ENCODE results near the gene JSRP1. TPM values are rescaled to one million over a fixed set of nuclear protein-coding genes. Genes with fewer than 3 reads are reported as not detected.

JSRP1 gene
- polyA plus RNA-seq, 2 of the 4 experiments (the other 2 are of a cell fraction), result 0.41 TPM; not detected in 1

Small RNA genes lying within 50 kb of the gene (small RNA-seq; reads per million reads assigned to genes)
- 0 reads per million in 6 experiments for gene MIR1227

Other genes with a start within 250 kb of the JSRP1 start
- 16.3 and 19.0 TPM in 2 replicates for gene BTBD2, start 240.7 kb downstream of the JSRP1 start, polyA plus RNA-seq (2011; rRNA removed)
- 26.7 to 32.7 TPM (median 29.6 TPM) in 3 replicates for gene BTBD2, start 240.7 kb downstream of the JSRP1 start, polyA plus RNA-seq (2017; fragmentation: RNase III; extraction: RNeasy Plus Mini Kit Qiagen cat#74134 plus additional on column Dnase treatment)
- gene MKNK2, start 205.2 kb downstream of the JSRP1 start, polyA plus RNA-seq (2011; rRNA removed), result 56.7 and 58.4 TPM in 2 replicates
- gene MKNK2, start 205.2 kb downstream of the JSRP1 start, polyA plus RNA-seq (2017; fragmentation: RNase III; extraction: RNeasy Plus Mini Kit Qiagen cat#74134 plus additional on column Dnase treatment), result 38.8 to 55.4 TPM (median 48.3 TPM) in 3 replicates
- gene MOB3A, start 160.1 kb downstream of the JSRP1 start, polyA plus RNA-seq (2011; rRNA removed), result 10.9 and 12.9 TPM in 2 replicates
- gene MOB3A, start 160.1 kb downstream of the JSRP1 start, polyA plus RNA-seq (2017; fragmentation: RNase III; extraction: RNeasy Plus Mini Kit Qiagen cat#74134 plus additional on column Dnase treatment), result 8.4 to 9.1 TPM (median 8.7 TPM) in 3 replicates
- 0.36 and 0.70 TPM in 2 replicates for gene IZUMO4, start 159.5 kb downstream of the JSRP1 start, polyA plus RNA-seq (2011; rRNA removed)
- gene IZUMO4, start 159.5 kb downstream of the JSRP1 start, polyA plus RNA-seq (2017; fragmentation: RNase III; extraction: RNeasy Plus Mini Kit Qiagen cat#74134 plus additional on column Dnase treatment), result 1.0 to 1.8 TPM (median 1.0 TPM) in 3 replicates
- 44.4 and 64.8 TPM in 2 replicates for gene AP3D1, start 104.9 kb downstream of the JSRP1 start, polyA plus RNA-seq (2011; rRNA removed)
- gene AP3D1, start 104.9 kb downstream of the JSRP1 start, polyA plus RNA-seq (2017; fragmentation: RNase III; extraction: RNeasy Plus Mini Kit Qiagen cat#74134 plus additional on column Dnase treatment), result 61.0 to 67.2 TPM (median 66.9 TPM) in 3 replicates
- gene DOT1L, start 92.5 kb downstream of the JSRP1 start, polyA plus RNA-seq (2011; rRNA removed), result 2.7 and 5.0 TPM in 2 replicates
- gene DOT1L, start 92.5 kb downstream of the JSRP1 start, polyA plus RNA-seq (2017; fragmentation: RNase III; extraction: RNeasy Plus Mini Kit Qiagen cat#74134 plus additional on column Dnase treatment), result 8.3 to 10.2 TPM (median 10.1 TPM) in 3 replicates
- 18.3 and 19.9 TPM in 2 replicates for gene PLEKHJ1, start 20.1 kb downstream of the JSRP1 start, polyA plus RNA-seq (2011; rRNA removed)
- 32.2 to 34.8 TPM (median 33.9 TPM) in 3 replicates for gene PLEKHJ1, start 20.1 kb downstream of the JSRP1 start, polyA plus RNA-seq (2017; fragmentation: RNase III; extraction: RNeasy Plus Mini Kit Qiagen cat#74134 plus additional on column Dnase treatment)
- gene SF3A2, start 19.6 kb downstream of the JSRP1 start, polyA plus RNA-seq (2011; rRNA removed), result 11.9 and 13.5 TPM in 2 replicates
- gene SF3A2, start 19.6 kb downstream of the JSRP1 start, polyA plus RNA-seq (2017; fragmentation: RNase III; extraction: RNeasy Plus Mini Kit Qiagen cat#74134 plus additional on column Dnase treatment), result 62.7 to 73.4 TPM (median 68.2 TPM) in 3 replicates
- 2.8 and 3.0 TPM in 2 replicates for gene AMH, start 7.1 kb downstream of the JSRP1 start, polyA plus RNA-seq (2011; rRNA removed)
- gene AMH, start 7.1 kb downstream of the JSRP1 start, polyA plus RNA-seq (2017; fragmentation: RNase III; extraction: RNeasy Plus Mini Kit Qiagen cat#74134 plus additional on column Dnase treatment), result 12.0 to 13.2 TPM (median 12.7 TPM) in 3 replicates
- not detected in 2 replicates for gene PEAK3, start 25.8 kb upstream of the JSRP1 start, polyA plus RNA-seq (2011; rRNA removed)
- not detected in 3 replicates for gene PEAK3, start 25.8 kb upstream of the JSRP1 start, polyA plus RNA-seq (2017; fragmentation: RNase III; extraction: RNeasy Plus Mini Kit Qiagen cat#74134 plus additional on column Dnase treatment)
- not detected in 2 replicates for gene LINGO3, start 51.7 kb upstream of the JSRP1 start, polyA plus RNA-seq (2011; rRNA removed)
- gene LINGO3, start 51.7 kb upstream of the JSRP1 start, polyA plus RNA-seq (2017; fragmentation: RNase III; extraction: RNeasy Plus Mini Kit Qiagen cat#74134 plus additional on column Dnase treatment), result not detected in 3 replicates
- gene LSM7, start 72.2 kb upstream of the JSRP1 start, polyA plus RNA-seq (2011; rRNA removed), result 112 and 140 TPM in 2 replicates
- 139 to 170 TPM (median 144 TPM) in 3 replicates for gene LSM7, start 72.2 kb upstream of the JSRP1 start, polyA plus RNA-seq (2017; fragmentation: RNase III; extraction: RNeasy Plus Mini Kit Qiagen cat#74134 plus additional on column Dnase treatment)
- 11.3 and 11.4 TPM in 2 replicates for gene SPPL2B, start 72.3 kb upstream of the JSRP1 start, polyA plus RNA-seq (2011; rRNA removed)
- gene SPPL2B, start 72.3 kb upstream of the JSRP1 start, polyA plus RNA-seq (2017; fragmentation: RNase III; extraction: RNeasy Plus Mini Kit Qiagen cat#74134 plus additional on column Dnase treatment), result 28.6 to 36.8 TPM (median 36.5 TPM) in 3 replicates
- 0.01 TPM in 1 of 2 replicates, not detected in the other for gene TMPRSS9, start 103.8 kb upstream of the JSRP1 start, polyA plus RNA-seq (2011; rRNA removed)
- 0.04 TPM in 1 of 3 replicates, not detected in the others for gene TMPRSS9, start 103.8 kb upstream of the JSRP1 start, polyA plus RNA-seq (2017; fragmentation: RNase III; extraction: RNeasy Plus Mini Kit Qiagen cat#74134 plus additional on column Dnase treatment)
- 23.9 and 24.7 TPM in 2 replicates for gene TIMM13, start 171.2 kb upstream of the JSRP1 start, polyA plus RNA-seq (2011; rRNA removed)
- 73.6 to 85.7 TPM (median 81.2 TPM) in 3 replicates for gene TIMM13, start 171.2 kb upstream of the JSRP1 start, polyA plus RNA-seq (2017; fragmentation: RNase III; extraction: RNeasy Plus Mini Kit Qiagen cat#74134 plus additional on column Dnase treatment)
- 53.5 and 54.6 TPM in 2 replicates for gene LMNB2, start 200.5 kb upstream of the JSRP1 start, polyA plus RNA-seq (2011; rRNA removed)
- gene LMNB2, start 200.5 kb upstream of the JSRP1 start, polyA plus RNA-seq (2017; fragmentation: RNase III; extraction: RNeasy Plus Mini Kit Qiagen cat#74134 plus additional on column Dnase treatment), result 93.6 to 105 TPM (median 97.7 TPM) in 3 replicates
- gene GADD45B, start 219.7 kb upstream of the JSRP1 start, polyA plus RNA-seq (2011; rRNA removed), result 65.3 and 72.5 TPM in 2 replicates
- 38.6 to 42.4 TPM (median 39.9 TPM) in 3 replicates for gene GADD45B, start 219.7 kb upstream of the JSRP1 start, polyA plus RNA-seq (2017; fragmentation: RNase III; extraction: RNeasy Plus Mini Kit Qiagen cat#74134 plus additional on column Dnase treatment)

Measured in A549 (cell line).